Measurements from ENCODE around the gene NFIA. TPM values are rescaled to one million over a fixed set of nuclear protein-coding genes. Genes with fewer than 3 reads are reported as not detected.

NFIA gene
- total and polyA plus RNA-seq, 9 of the 15 experiments (the other 6 are each of a cell fraction or from before 2014, with no cell fraction given) = 5.3 to 24.9 (median 9.8) TPM

DNA sequence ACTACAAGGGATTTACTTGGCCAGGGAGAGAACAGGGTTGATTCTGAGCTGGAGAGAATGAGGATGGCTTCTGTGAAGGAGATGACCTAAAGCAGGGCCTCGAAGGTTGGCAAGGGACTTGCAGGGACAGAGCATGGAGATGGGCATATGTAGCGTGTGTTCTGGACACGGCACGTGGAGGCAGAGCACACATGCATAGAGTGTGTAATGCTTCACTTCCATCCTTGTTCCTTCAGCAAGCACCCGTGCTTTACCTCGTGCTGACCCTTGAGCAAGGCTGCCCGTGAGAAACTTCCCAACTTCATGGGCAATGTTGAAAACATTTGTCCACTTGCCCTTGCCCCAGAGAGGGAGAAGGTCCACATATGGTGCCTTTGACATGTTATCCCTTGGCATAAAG is 33.1 kb downstream of the NFIA start:
- Histone ChIP-seq H3K4me1 (replicated peaks in 1 of 2; ENCODE audit: control insufficient read depth in 2 of 2, insufficient read depth in 2 of 2, low read length in 2 of 2) (peaks cover 10 to 27% of the 10 kb centered on the region in 2 experiments), H2AFZ (ENCODE audit: low read depth, low read length) (peak overlapping the region; percentile 62), H3K9ac (ENCODE audit: insufficient read depth in 1 of 2, low read depth in 2 of 2, low read length in 2 of 2) (peak overlapping the region; percentile 48 to 84; a peak in 3 of 4 replicates), H3K4me3 (no peak overlapping the region), H3K9me1 (ENCODE audit: control insufficient read depth, insufficient read depth, low read length) (no peaks in the 10 kb centered on the region), H3K9me3 (replicated peaks; ENCODE audit: control insufficient read depth, insufficient read depth, low read depth, low read length) (no peaks in the 10 kb centered on the region), H3K27ac (ENCODE audit: extremely low read depth, low read depth, low read length) (peak overlapping the region; percentile 63), H3K79me2 (ENCODE audit: control insufficient read depth, insufficient read depth, low read length) (peaks cover 96% of the 10 kb centered on the region), H3K36me3 (ENCODE audit: control insufficient read depth, insufficient read depth, low read length) (peaks cover 10% of the 10 kb centered on the region; the same call in 2 of the 3 replicates), H3K4me2 (ENCODE audit: insufficient read depth, low read length) (peak overlapping the region; percentile 76), H4K20me1 (replicated peaks; ENCODE audit: control insufficient read depth, insufficient read depth, low read length) (no peaks in the 10 kb centered on the region), H3K27me3 (ENCODE audit: control insufficient read depth in 2 of 2, insufficient read depth in 2 of 2, low read length in 2 of 2) (no peaks in the 10 kb centered on the region)
- WGBS (ENCODE audit: insufficient coverage, low coverage, missing lambda C conversion rate) = 41% methylated on average over 7 of the region's 7 CpGs
- DNase-seq (ENCODE audit: extremely low read depth in 1 of 4, low spot score in 3 of 4) = peak in 1 of 4 experiments; percentile 18
- no TSS peak for BruUV-seq (replicated peaks)
- ChIA-PET POLR2A (interaction anchor here (0.6 to 2.0 kb wide), 8 partner anchors 9 to 26 kb away, joined by 3 to 7 read pairs (median 4); no protein-coding TSS in a partner anchor), CTCF (ENCODE audit: low intra/inter-chr PET ratio) (no interaction called here)
- intact Hi-C loops (cut with micrococcal nuclease) = no loop called here
- FAIRE-seq = no peak
- in situ Hi-C loops (cut with MboI) = no loop called here
- ATAC-seq = peak; percentile 67
- TF ChIP-seq, protein P1, sequence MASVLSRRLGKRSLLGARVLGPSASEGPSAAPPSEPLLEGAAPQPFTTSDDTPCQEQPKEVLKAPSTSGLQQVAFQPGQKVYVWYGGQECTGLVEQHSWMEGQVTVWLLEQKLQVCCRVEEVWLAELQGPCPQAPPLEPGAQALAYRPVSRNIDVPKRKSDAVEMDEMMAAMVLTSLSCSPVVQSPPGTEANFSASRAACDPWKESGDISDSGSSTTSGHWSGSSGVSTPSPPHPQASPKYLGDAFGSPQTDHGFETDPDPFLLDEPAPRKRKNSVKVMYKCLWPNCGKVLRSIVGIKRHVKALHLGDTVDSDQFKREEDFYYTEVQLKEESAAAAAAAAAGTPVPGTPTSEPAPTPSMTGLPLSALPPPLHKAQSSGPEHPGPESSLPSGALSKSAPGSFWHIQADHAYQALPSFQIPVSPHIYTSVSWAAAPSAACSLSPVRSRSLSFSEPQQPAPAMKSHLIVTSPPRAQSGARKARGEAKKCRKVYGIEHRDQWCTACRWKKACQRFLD (CRISPR knock-in tag; IDR thresholded peaks at IDR 0.05) = peak; percentile 43; the same call in 1 of the 2 replicates
- TF ChIP-seq HDAC8 (tag; IDR thresholded peaks at IDR 0.05) (0 out of 2 replicates have a peak, but pooled peaks have one; percentile 25), GABPB1 (CRISPR knock-in tag; IDR thresholded peaks at IDR 0.05) (0 out of 2 replicates have a peak, but pooled peaks have one; percentile 34), ETV5 (CRISPR knock-in tag; IDR thresholded peaks at IDR 0.05; ENCODE audit: low read depth) (no peak), KAT7 (CRISPR knock-in tag; IDR thresholded peaks at IDR 0.05; ENCODE audit: borderline replicate concordance) (0 out of 2 replicates have a peak, but pooled peaks have one; percentile 10), YBX1 (IDR thresholded peaks at IDR 0.05) (no peak), L3MBTL2 (IDR thresholded peaks at IDR 0.05) (peak; percentile 56; the same call in 1 of the 2 replicates), SMAD4 (CRISPR knock-in tag; conservative IDR thresholded peaks at IDR 0.05) (0 out of 2 replicates have a peak, but pooled peaks have one; percentile 22)
- TF ChIP-seq, protein P2, sequence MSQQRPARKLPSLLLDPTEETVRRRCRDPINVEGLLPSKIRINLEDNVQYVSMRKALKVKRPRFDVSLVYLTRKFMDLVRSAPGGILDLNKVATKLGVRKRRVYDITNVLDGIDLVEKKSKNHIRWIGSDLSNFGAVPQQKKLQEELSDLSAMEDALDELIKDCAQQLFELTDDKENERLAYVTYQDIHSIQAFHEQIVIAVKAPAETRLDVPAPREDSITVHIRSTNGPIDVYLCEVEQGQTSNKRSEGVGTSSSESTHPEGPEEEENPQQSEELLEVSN (IDR thresholded peaks at IDR 0.05; ENCODE audit: borderline replicate concordance in 1 of 2, extremely low read depth in 1 of 2, insufficient read depth in 1 of 2, insufficient read length in 1 of 2, low read depth in 1 of 2, low read length in 1 of 2, poor library complexity in 1 of 2, severe bottlenecking in 1 of 2) = peak; percentile 25 to 36
- TF ChIP-seq, protein P3, sequence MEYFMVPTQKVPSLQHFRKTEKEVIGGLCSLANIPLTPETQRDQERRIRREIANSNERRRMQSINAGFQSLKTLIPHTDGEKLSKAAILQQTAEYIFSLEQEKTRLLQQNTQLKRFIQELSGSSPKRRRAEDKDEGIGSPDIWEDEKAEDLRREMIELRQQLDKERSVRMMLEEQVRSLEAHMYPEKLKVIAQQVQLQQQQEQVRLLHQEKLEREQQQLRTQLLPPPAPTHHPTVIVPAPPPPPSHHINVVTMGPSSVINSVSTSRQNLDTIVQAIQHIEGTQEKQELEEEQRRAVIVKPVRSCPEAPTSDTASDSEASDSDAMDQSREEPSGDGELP (CRISPR knock-in tag; IDR thresholded peaks at IDR 0.05; ENCODE audit: borderline replicate concordance) = no peak
- TF ChIP-seq, protein P4, sequence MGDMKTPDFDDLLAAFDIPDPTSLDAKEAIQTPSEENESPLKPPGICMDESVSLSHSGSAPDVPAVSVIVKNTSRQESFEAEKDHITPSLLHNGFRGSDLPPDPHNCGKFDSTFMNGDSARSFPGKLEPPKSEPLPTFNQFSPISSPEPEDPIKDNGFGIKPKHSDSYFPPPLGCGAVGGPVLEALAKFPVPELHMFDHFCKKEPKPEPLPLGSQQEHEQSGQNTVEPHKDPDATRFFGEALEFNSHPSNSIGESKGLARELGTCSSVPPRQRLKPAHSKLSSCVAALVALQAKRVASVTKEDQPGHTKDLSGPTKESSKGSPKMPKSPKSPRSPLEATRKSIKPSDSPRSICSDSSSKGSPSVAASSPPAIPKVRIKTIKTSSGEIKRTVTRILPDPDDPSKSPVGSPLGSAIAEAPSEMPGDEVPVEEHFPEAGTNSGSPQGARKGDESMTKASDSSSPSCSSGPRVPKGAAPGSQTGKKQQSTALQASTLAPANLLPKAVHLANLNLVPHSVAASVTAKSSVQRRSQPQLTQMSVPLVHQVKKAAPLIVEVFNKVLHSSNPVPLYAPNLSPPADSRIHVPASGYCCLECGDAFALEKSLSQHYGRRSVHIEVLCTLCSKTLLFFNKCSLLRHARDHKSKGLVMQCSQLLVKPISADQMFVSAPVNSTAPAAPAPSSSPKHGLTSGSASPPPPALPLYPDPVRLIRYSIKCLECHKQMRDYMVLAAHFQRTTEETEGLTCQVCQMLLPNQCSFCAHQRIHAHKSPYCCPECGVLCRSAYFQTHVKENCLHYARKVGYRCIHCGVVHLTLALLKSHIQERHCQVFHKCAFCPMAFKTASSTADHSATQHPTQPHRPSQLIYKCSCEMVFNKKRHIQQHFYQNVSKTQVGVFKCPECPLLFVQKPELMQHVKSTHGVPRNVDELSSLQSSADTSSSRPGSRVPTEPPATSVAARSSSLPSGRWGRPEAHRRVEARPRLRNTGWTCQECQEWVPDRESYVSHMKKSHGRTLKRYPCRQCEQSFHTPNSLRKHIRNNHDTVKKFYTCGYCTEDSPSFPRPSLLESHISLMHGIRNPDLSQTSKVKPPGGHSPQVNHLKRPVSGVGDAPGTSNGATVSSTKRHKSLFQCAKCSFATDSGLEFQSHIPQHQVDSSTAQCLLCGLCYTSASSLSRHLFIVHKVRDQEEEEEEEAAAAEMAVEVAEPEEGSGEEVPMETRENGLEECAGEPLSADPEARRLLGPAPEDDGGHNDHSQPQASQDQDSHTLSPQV (IDR thresholded peaks at IDR 0.05) = peak; percentile 68
- TF ChIP-seq, protein P5, sequence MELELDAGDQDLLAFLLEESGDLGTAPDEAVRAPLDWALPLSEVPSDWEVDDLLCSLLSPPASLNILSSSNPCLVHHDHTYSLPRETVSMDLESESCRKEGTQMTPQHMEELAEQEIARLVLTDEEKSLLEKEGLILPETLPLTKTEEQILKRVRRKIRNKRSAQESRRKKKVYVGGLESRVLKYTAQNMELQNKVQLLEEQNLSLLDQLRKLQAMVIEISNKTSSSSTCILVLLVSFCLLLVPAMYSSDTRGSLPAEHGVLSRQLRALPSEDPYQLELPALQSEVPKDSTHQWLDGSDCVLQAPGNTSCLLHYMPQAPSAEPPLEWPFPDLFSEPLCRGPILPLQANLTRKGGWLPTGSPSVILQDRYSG (tag; conservative IDR thresholded peaks at IDR 0.05; ENCODE audit: low read depth) = peak; percentile 78; the same call in 1 of the 2 replicates
